ENCODE results near the gene PSMC2. TPM values are rescaled to one million over a fixed set of nuclear protein-coding genes. Genes with fewer than 3 reads are reported as not detected.

The PSMC2 gene
- 146 to 188 TPM (median 152 TPM) in 5 replicates for total RNA-seq (2022; extraction: Qiagen RNA extraction; ENCODE audit: low read depth)

GRCh38 chr7:103347507-103348267 is at the start of gene PSMC2:
TSS of gene PSMC2 (plus strand) at chr7:103347643. CDS start at chr7:103347712, 69 bp downstream.

GRCh38 chr7:103344453-103345149 is 2.8 kb upstream of the PSMC2 start, which contains the start of gene DNAJC2:
TSS of gene DNAJC2 (minus strand) at chr7:103344767. CDS start at chr7:103344622, 145 bp downstream.

Other genes with a start within 250 kb of the PSMC2 start
- gene NAPEPLD, start 198.5 kb upstream of the PSMC2 start, total RNA-seq (2022; extraction: Qiagen RNA extraction; ENCODE audit: low read depth): 1.9 to 4.2 TPM (median 3.7 TPM) in 5 replicates
- gene PMPCB, start 50.2 kb upstream of the PSMC2 start, total RNA-seq (2022; extraction: Qiagen RNA extraction; ENCODE audit: low read depth): 61.0 to 83.7 TPM (median 64.9 TPM) in 5 replicates
- 38.5 to 61.9 TPM (median 42.9 TPM) in 5 replicates for gene DNAJC2, start 2.9 kb upstream of the PSMC2 start, total RNA-seq (2022; extraction: Qiagen RNA extraction; ENCODE audit: low read depth)
- not detected in 5 replicates for gene SLC26A5, start 98.6 kb downstream of the PSMC2 start, total RNA-seq (2022; extraction: Qiagen RNA extraction; ENCODE audit: low read depth)